Stimulated activated CD4-positive, alpha-beta T cell treated with anti-CD3 and anti-CD28 coated beads, Interleukin-1b, Interleukin-23, amount 100 ng/mL, for 4 hours (primary cell): Measurements from ENCODE around the gene BRCA1.
"Not testable (repeated sequence)": the region's sequence is repeated elsewhere in the genome, so short reads cannot be mapped to it uniquely, and the experiment has no call there.

Source experiments
- DNase-seq, 2 donors: peaks; one replicate each; pipeline ENCODE4 v3.0.0-alpha.2; 2020; ENCODE audit warnings: low read depth in 2 of 2

The BRCA1 gene

DNA sequence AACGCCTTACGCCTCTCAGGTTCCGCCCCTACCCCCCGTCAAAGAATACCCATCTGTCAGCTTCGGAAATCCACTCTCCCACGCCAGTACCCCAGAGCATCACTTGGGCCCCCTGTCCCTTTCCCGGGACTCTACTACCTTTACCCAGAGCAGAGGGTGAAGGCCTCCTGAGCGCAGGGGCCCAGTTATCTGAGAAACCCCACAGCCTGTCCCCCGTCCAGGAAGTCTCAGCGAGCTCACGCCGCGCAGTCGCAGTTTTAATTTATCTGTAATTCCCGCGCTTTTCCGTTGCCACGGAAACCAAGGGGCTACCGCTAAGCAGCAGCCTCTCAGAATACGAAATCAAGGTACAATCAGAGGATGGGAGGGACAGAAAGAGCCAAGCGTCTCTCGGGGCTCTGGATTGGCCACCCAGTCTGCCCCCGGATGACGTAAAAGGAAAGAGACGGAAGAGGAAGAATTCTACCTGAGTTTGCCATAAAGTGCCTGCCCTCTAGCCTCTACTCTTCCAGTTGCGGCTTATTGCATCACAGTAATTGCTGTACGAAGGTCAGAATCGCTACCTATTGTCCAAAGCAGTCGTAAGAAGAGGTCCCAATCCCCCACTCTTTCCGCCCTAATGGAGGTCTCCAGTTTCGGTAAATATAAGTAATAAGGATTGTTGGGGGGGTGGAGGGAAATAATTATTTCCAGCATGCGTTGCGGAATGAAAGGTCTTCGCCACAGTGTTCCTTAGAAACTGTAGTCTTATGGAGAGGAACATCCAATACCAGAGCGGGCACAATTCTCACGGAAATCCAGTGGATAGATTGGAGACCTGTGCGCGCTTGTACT lies at the start of gene BRCA1:
Gene BRCA1 (minus strand): TSS at position 232 of the 834 bp plus-strand sequence. CDS start 1,268 bp downstream, outside the sequence.
- DNase-seq = peak; percentile 79 to 89

DNA sequence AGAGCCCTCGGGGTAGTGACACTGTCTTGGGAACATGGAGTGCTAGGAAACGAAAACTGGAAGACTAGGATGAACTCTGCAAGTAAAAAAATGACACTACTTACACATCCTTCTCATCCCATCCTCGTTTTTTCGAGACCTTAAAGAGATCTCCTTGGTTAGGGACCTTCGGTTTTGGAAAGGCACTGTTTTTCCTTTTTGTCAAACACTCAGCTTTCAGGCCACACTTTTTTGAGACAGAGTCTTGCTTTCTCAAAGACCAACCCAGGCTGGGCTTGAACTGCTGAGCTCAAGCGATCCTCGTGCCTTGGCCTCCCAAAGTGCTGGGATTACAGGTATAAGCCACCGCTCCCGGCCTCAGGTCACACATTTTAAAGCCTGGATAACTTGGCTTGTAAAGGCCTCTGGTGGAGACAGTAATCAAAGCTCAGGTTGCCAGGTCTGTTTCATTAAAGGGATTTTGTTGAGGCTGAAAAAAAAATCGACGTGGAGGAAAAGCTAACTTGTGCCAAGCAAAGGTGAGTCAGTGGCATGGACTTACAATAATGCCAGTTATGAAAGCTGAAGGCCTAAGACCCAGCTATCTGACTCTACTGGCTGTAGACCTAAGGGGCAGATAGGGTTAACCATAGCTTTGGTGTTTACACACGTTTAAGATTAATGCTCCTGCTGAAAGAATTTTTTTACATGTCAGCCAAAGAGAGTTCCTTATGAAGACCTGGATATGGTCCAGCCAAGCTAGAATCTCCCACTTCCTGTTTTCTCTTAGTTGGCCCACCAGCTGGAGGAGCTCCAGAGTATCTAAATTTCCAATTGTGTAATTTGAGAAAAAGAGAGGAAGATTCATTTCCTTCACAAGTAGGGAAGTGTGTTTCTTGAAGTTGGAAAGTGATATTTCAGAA lies 46.7 kb upstream of the BRCA1 start:
- DNase-seq = no peak

DNA sequence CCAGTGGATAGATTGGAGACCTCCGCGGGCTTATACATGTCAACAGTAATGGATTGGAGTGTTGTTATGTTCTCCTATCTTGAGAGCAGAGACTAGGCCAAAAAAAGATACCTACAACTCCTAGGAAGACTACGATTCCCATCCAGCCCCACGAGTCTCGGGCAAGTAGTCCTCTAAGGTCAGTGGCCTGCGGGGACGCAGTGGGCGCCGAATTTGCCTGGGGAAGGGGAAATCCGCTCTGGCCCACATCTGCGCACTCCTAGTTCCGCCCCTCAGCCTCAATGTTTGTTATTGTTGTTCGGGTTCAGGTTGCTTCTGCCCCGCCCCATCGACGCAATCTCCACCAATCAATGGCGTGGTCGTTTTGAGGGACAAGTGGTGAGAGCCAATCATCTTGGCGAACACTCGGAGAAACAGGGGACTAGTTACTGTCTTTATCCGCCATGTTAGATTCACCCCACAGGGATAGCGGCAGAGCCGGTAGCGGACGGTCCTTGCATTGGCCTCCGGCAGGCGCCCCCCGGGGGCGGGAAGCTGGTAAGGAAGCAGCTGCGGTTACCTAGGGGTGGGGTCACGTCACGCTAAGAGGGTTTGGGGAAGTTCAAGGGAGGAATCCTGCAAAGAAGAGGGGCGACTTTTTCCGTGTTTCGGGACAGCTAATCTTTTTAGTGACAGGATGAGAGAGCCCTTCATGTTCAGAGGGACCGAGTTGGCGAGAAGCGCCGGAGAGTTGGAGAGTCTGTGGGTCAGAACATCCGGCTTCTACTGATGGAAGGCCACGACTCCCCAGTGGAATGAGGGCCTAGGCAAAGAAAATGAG lies 45.8 kb upstream of the BRCA1 start, which contains the start of gene NBR1:
Gene NBR1 (plus strand): TSS at position 449 of the 820 bp plus-strand sequence. CDS start 4,586 bp downstream, outside the sequence.
- DNase-seq = peak; percentile 79 to 90

DNA sequence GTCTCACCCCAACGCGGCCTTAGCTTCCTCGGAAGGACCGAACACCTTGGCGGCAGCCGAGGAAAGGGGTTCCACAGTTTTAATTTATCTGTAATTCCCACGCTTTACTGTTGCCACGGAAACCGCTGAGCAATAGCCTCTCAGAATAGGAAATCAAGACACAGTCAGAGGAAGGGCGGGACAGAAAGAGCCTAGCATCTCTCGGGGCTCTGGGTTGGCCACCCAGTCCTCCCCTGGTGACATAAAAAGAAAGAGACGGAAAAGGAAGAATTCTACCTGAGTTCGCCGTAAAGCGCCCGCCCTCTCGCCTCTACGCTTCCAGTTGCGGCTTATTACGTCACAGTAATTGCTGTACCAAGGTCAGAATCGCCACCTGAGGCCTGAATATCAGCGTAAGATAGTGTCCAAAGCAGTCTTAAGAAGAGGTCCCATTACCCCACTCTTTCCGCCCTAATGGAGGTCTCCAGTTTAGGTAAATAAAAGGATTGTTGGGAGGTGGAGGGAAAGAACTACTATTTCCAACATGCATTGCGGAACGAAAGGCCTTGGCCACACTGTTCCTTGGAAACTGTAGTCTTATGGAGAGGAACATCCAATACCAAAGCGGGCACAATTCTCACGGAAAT lies 45.1 kb upstream of the BRCA1 start:
- DNase-seq = peak; percentile 69 to 74

DNA sequence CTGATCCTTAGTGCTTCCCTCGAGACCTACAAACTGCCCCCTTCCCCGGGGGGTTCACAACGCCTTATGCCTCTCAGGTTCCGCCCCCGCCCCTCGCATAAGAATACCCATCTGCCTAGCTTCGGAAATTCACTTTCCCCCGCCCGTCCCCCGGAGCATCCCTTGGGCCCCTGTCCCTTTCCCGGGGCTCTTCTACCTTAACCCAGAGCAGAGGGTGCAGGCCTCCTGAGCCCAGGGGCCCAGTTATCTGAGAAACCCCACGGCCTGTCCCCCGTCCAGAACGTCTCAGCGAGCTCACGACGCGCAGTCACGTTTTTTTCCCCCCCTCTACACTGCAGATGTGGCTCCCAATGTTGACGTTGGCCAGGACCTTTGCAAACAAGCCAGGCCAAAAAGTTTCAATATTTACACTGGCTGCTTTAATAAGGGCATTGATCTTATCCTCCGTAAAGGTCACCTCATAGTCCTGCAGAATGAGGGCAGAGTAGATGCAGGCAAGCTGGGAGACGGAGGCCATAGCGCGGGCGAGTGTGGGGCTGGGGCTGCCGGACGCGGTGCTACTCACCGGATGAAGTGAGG lies 44.5 kb upstream of the BRCA1 start:
- peak; percentile 1 to 9 for DNase-seq

DNA sequence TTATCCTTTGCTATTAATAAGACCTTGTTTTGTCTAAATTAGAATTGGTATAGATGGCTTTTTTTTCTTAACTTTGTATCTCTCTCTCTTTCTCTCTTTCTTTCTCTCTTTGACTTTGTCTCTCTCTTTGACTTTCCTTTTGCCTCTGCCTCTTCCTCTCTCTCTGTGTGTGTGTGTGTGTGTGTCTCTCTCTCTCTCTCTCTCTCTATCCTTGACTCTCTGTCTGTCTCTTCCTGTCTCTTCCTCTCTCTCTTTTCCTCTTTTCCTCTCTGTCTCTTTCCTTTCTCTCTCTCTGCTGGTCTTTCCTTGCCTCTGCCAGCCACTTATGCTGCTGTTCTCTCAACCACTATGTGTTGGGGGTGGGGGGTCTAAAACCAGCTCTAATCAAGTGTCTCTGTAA lies 40.8 kb upstream of the BRCA1 start:
- DNase-seq = not testable (repeated sequence)

DNA sequence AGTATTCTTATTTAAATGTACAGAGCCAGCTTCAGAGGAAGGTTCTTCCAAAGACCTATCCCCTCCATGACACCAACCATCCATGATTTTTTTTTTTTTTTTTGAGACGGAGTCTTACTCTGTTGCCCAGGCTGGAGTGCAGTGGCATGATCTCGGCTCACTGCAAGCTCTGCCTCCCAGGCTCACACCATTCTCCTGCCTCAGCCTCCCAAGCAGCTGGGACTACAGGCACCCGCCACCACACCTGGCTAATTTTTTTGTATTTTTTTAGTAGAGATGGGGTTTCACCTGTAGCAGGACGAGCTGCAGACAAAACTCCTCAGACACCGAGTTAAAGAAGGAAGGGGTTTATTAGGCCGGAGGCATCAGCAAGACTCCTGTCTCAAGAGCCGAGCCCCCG lies 34.8 kb upstream of the BRCA1 start:
- DNase-seq = not testable (repeated sequence)

DNA sequence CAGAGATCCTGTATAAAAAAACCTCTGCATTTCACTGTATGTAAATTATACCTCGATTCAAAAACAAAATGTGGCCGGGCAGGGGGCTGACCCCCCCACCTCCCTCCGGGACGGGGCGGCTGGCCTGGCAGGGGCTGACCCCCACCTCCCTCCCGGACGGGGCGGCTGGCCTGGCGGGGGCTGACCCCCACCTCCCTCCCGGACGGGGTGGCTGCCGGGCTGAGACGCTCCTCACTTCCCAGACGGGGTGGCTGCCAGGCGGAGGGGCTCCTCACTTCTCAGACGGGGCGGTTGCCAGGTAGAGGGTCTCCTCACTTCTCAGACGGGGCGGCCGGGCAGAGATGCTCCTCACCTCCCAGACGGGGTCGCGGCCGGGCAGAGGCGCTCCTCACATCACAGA lies 34.1 kb upstream of the BRCA1 start:
- DNase-seq = not testable (repeated sequence)

DNA sequence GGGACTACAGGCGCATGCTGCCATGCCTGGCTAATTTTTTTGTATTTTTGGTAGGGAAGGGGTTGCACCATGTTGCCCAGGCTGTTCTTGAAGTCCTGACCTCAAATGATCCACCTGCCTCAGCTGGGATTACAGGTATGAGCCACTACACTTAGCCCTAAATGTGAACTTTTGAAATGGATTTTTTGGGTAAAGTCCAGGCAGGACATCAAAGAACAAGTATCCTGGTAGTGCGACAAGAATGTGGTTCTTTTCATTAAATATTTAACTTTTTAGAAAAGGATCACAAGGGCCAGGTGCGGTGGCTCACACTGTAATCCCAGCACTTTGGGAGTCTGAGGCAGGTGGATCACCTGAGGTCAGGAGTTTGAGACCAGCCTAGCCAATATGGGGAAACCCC lies 30.5 kb upstream of the BRCA1 start:
- no peak for DNase-seq

DNA sequence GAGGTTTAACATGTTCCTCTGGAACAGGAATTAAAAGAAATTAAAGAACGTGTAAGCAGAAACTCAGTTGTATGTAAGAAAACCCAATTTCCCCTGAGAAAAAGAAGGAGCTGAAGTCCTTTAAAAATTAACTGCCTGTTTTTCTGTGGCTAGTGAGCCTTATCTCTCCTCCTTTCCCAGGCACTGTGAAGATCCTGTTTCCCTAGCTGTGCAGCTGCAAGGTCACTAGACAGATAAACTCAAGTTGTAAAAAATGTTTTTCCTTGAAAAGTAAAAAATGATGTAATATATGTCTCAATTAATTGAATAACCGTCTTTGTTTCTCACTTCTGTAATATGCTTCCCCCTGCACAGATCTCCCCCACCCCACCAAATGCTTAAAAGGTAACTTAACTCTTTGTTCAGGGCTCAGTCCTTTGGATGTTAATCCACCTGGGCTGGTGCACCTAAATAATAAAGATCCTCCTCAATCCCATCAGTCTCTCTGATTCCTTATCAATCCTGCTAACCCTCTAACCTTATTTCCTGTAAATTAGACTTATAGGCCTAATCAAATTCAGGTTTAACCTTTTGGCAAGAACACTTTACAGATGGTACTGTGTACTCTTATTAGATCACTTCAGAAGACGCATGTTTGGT lies 28.2 kb upstream of the BRCA1 start:
- not testable (repeated sequence) for DNase-seq

DNA sequence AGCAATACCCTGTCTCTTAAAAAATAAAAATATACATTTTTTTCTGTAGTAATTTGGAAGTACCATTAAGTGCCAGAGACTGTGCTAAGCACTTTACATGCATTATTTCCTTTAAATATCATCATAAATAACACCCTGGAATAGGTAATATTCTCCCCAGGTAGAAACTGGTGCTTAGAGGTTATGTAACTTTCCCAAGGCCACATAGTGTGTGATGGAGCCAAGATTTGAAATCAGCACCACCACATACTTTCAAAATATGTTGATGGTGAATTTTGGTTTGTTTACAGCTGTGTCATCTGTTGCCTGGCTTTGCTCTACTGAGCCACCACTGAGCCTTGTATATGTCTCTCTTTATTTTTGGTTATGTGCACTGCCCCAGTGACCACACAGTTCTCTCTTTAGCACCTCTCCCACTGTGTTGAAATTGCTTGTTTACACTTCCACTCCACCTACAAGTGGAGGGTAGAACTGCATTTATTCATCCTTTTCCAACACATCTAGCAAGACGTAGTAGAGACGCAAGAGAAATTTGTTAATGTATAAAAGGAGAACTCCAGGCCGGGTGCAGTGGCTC lies 26.8 kb upstream of the BRCA1 start:
- DNase-seq = no peak

DNA sequence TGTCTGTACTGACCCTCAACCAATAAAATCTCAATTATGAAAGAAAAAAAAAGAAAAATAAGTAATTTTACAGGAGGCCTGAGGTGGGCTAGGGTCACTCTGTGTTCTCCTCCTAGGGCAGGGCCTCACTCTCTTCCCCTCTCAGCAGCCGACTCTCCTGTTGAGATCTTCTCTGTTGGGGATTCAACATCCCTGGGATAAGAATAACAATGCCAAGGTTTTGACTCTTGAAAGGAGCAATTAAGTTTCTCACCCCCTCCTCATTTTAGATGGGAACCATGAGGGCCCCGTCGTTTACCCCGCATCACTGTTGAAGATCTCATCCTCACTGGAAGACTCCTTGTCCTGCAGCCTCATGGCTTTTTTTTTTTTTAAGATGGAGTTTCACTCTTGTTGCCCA lies 21.5 kb upstream of the BRCA1 start:
- DNase-seq = no peak

DNA sequence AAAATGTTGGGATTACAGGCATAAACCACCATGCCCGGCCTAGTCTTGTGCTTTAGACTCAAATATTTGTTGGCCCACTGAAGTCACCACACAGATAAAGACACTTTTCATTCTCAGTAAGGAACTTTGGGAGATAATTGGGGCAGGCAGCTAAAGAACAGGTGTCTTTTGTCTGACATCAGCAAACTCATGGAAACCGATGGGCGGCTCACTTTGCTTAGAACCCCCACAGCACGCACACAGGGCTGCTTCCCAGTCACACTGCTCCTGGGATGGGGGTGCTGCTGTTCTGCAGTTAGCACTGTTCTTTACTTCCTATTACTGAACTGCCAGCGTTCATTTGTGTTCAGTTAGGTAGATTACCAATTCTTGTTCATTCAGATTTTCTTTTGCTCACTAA lies 18.0 kb upstream of the BRCA1 start:
- DNase-seq = no peak

DNA sequence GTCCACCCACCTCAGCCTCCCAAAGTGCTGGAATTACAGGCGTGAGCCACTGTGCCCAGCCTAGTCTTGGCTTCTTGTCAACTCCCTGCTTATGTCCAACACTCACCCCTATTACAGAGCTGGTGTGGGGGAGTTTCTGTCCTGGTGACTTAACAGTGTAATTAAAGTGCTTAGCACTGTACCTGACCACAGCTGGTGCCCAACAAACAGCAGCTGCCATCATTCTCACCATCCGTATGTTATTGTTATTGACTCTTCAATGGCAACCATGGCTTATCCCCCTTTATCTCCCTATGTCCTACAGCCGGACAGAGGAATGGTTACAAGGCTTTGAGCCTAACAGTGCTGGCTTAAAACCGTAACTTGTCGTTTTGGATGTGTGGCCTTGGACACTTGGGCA lies 17.0 kb upstream of the BRCA1 start:
- no peak for DNase-seq

DNA sequence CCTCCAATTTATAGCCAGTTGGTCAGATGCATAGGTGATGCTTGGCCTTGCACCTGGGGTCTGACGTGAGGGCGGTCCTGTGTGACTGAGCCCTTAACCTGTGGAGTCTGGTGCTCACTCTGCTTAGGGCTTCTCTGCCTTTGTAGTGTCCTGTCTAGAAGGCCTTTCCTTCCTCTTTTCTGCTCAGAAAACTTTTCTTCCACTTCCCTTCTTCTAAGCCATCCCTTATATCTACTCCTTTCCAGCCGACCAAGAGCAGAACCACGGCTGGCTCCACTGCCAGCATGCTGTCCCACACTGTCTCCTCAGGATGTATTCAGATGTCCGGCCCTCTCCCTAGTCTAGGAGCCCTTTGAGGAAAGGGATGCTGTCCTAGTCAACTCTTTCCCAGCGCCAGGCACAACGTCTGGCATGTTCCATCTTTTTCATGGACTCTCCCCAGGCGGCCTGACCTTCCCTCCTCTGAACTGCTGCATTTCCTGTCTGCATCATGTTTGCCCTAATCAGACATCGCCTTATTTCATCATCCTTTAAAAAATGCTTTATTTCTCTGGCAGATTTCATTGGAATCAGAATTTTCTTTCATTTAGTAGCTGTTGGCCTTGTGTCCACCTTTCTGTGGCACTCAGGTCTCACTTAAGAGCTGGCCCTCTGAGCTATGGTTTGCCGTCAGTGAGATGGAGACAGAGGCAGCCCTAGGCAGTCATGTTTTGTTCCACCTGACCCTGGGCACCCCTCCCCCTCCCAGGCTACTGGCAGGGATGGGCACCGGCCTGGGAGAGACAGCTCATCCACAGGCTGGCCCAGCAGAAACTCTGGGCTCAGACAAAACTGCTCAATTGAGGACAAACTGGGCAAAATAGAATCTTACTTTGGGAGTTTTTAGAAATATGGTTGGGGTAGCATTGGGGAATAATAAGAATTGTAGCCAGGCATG lies 15.5 kb upstream of the BRCA1 start:
- no peak for DNase-seq

DNA sequence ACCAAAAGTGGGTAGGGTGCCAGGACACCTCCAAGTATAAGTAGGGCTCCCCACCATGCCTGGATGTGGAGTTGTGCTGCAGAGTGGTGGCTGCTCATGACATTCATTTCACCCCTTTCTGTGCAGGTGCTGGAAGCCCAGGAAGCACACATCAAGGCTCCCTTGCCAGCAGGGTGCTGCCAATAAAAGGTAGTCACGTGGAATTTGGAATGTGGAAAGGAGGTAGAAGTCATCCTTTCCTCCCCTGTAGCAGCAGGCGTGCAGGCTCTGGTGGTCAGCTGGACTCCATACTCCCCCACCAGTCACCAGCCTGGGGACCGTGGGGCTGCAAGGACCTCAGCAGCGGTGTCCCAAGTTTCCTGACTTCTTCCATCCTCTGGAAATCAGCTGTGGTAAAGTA lies 13.4 kb upstream of the BRCA1 start:
- DNase-seq = not testable (repeated sequence)

DNA sequence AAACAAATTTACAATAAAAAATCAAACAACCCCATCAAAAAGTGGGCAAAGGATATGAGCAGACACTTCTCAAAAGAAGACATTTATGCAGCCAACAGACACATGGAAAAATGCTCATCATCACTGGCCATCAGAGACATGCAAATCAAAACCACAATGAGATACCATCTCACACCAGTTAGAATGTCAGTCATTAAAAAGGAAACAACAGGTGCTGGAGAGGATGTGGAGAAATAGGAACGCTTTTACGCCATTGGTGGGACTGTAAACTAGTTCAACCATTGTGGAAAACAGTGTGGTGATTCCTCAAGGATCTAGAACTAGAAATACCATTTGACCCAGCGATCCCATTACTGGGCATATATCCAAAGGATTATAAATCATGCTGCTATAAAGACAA lies 11.4 kb upstream of the BRCA1 start:
- DNase-seq = not testable (repeated sequence)

DNA sequence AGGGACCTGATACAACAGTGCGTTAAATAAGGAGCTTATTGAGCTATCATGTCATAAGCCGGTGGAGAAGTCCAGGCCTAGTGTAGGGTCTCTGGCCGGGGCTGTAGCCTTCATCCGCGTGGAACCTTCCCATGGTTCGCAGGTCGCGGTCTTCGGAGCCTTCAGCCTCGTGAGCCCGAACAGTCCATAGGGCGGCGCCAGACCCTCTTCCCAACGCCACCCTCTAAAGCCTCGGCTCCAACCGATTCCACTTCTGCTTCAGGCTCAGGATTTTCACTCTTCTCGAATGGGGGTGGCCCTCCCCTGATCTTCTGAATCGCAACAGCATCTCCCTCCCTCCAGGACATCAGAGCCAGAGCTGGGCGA lies 10.3 kb upstream of the BRCA1 start:
- no peak for DNase-seq
